CD4-positive, alpha-beta T cell (primary cell): ENCODE measurements around the gene AVPR2. TPM values are rescaled to one million over a fixed set of nuclear protein-coding genes. Genes with fewer than 3 reads are reported as not detected.

Source experiments
- ATAC-seq: fragments of 200-7000 bp; cut with Tn5 transposase; one replicate; pipeline ENCODE4 v1.10.0; 2022; ENCODE audit warnings: mild to moderate bottlenecking; ENCODE audit not compliant: poor library complexity
- CTCF ChIA-PET: fragments of 350-600 bp; sonication (Branson Sonifier 250); formaldehyde crosslinking; loops from one replicate; lab custom pipeline; 2021; ENCODE audit warnings: antibody characterized with exemption, inconsistent platforms; lab: Charles Lee
- POLR2A ChIA-PET: fragments of 350-600 bp; sonication (Branson Sonifier 250); formaldehyde crosslinking; loops from one replicate; lab custom pipeline; 2021; ENCODE audit warnings: antibody characterized with exemption, inconsistent platforms; lab: Charles Lee
- DNase-seq, 14 experiments: peaks; one replicate each; pipeline ENCODE4 v3.0.0-alpha.2; 2013 to 2020; ENCODE audit warnings: mixed read lengths in 2 of 14
- H3K27ac ChIP-seq, 2 donors: one replicate each; pipeline versions ENCODE4 v1.5.1 to v1.7.0; 2013; ENCODE audit warnings: low read length in 2 of 2, low read depth in 1 of 2, mild to moderate bottlenecking in 1 of 2
- H3K27me3 ChIP-seq, 2 experiments: 1 replicate in 1 of 2; 2 replicates in 1 of 2; pipeline versions ENCODE4 v1.6.1 to v1.7.0; 2013; ENCODE audit warnings: low read length in 2 of 2, control low read depth in 1 of 2, mild to moderate bottlenecking in 1 of 2, moderate library complexity in 1 of 2; ENCODE audit not compliant: insufficient read depth in 2 of 2, control insufficient read depth in 1 of 2
- H3K36me3 ChIP-seq: one replicate; pipeline ENCODE4 v1.6.1; 2013; ENCODE audit warnings: low read length, control low read depth; ENCODE audit not compliant: insufficient read depth
- H3K4me1 ChIP-seq: one replicate; pipeline ENCODE4 v1.6.1; 2013; ENCODE audit warnings: low read length, control low read depth; ENCODE audit not compliant: insufficient read depth
- H3K4me3 ChIP-seq: one replicate; pipeline ENCODE4 v1.5.1; 2013; ENCODE audit warnings: mild to moderate bottlenecking, low read length, moderate library complexity
- H3K9me3 ChIP-seq, 2 experiments: 1 replicate in 1 of 2; 2 replicates in 1 of 2; pipeline versions ENCODE4 v1.6.1 to v1.7.0; 2013; ENCODE audit warnings: low read length in 2 of 2, mild to moderate bottlenecking in 2 of 2, control low read depth in 1 of 2, moderate library complexity in 1 of 2; ENCODE audit not compliant: control insufficient read depth in 1 of 2, insufficient read depth in 1 of 2
- H3K27ac Mint-ChIP-seq: one replicate; pipeline ENCODE4 v1.8.0; 2020; ENCODE audit warnings: mixed read lengths
- H3K27me3 Mint-ChIP-seq: one replicate; pipeline ENCODE4 v1.8.0; 2021; ENCODE audit warnings: mixed read lengths
- H3K36me3 Mint-ChIP-seq: one replicate; pipeline ENCODE4 v1.8.0; 2021; ENCODE audit warnings: low read depth, mixed read lengths
- H3K4me1 Mint-ChIP-seq: one replicate; pipeline ENCODE4 v1.8.0; 2021; ENCODE audit warnings: low read depth, mixed read lengths
- H3K4me3 Mint-ChIP-seq: one replicate; pipeline ENCODE4 v1.8.0; 2020; ENCODE audit warnings: mild to moderate bottlenecking, mixed read lengths
- H3K9me3 Mint-ChIP-seq: one replicate; pipeline ENCODE4 v1.8.0; 2020; ENCODE audit warnings: mixed read lengths
- intact Hi-C, 2 experiments: fragments of 100-400 bp; cut with DNase I in 1 of 2; cut with micrococcal nuclease in 1 of 2; formaldehyde crosslinking; loops; one replicate each; pipeline versions ENCODE4 v1.15.1 to v1.9.0; 2023 to 2025; cut with DNase I, micrococcal nuclease
- total RNA-seq, 174 experiments: library from RNA in 2 of 174; stranded (reverse) in 2 of 174; gene quantifications; one replicate each; pipeline ENCODE4 v1.2.3 and lab custom pipeline; 2021 to 2026
- TF ChIP-seq, protein P1 (sequence below): fragments of 200-600 bp; IDR thresholded peaks from one replicate; pipeline ENCODE4 v1.8.0; 2022; ENCODE audit warnings: antibody characterized with exemption, mild to moderate bottlenecking

Gene AVPR2
- total RNA-seq, 2 experiments from 2014 or later: not detected

DNA sequence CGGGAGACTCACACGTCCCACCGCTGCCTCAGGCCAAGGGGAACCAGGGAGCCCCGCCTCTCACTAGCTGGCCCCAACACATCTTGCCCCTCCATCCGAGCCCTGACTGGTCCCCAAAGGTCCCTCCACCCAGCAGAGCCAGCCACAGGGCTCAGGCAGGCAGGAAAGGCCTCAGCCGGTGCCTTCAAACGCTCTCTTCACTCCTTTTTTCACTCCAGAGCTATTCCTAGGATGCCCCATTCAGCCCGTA, 23.1 kb downstream of the AVPR2 start:
- no peaks in the 10 kb centered on the region for H3K27me3 Mint-ChIP-seq
- CTCF ChIA-PET: interaction anchor here (1.4 to 8.3 kb wide), 3 partner anchors 9 to 41 kb away, joined by 3 to 101 read pairs (median 5); no protein-coding TSS in a partner anchor
- Histone ChIP-seq H3K9me3 (no peaks in the 10 kb centered on the region), H3K36me3 (peaks cover 16% of the 10 kb centered on the region), H3K4me3 (peak overlapping the region; percentile 83), H3K27me3 (no peaks in the 10 kb centered on the region), H3K4me1 (peaks cover 56% of the 10 kb centered on the region), H3K27ac (peak overlapping the region; percentile 93 to 97)
- H3K36me3 Mint-ChIP-seq: peaks cover 56% of the 10 kb centered on the region
- H3K27ac Mint-ChIP-seq: peak overlapping the region; percentile 99
- POLR2A ChIA-PET: interaction anchor here (1.0 to 7.2 kb wide), 17 partner anchors 9 to 986 kb away, joined by 3 to 196 read pairs (median 6); partner anchors contain the start of genes AVPR2, HCFC1, IDH3G and IKBKG
- TF ChIP-seq, protein P1, sequence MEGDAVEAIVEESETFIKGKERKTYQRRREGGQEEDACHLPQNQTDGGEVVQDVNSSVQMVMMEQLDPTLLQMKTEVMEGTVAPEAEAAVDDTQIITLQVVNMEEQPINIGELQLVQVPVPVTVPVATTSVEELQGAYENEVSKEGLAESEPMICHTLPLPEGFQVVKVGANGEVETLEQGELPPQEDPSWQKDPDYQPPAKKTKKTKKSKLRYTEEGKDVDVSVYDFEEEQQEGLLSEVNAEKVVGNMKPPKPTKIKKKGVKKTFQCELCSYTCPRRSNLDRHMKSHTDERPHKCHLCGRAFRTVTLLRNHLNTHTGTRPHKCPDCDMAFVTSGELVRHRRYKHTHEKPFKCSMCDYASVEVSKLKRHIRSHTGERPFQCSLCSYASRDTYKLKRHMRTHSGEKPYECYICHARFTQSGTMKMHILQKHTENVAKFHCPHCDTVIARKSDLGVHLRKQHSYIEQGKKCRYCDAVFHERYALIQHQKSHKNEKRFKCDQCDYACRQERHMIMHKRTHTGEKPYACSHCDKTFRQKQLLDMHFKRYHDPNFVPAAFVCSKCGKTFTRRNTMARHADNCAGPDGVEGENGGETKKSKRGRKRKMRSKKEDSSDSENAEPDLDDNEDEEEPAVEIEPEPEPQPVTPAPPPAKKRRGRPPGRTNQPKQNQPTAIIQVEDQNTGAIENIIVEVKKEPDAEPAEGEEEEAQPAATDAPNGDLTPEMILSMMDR: no peak
- no peak for ATAC-seq
- no peaks in the 10 kb centered on the region for H3K9me3 Mint-ChIP-seq
- DNase-seq: peak in 1 of 14 experiments; percentile 15
- peaks cover 43% of the 10 kb centered on the region for H3K4me1 Mint-ChIP-seq
- intact Hi-C loops: loop anchor here (1.0 to 2.0 kb wide), 2 partner anchors 40 to 133 kb away; partner anchors contain the start of genes IDH3G (in 1 of the 2) and SSR4 (in 1 of the 2)
- peak overlapping the region; percentile 93 for H3K4me3 Mint-ChIP-seq

DNA sequence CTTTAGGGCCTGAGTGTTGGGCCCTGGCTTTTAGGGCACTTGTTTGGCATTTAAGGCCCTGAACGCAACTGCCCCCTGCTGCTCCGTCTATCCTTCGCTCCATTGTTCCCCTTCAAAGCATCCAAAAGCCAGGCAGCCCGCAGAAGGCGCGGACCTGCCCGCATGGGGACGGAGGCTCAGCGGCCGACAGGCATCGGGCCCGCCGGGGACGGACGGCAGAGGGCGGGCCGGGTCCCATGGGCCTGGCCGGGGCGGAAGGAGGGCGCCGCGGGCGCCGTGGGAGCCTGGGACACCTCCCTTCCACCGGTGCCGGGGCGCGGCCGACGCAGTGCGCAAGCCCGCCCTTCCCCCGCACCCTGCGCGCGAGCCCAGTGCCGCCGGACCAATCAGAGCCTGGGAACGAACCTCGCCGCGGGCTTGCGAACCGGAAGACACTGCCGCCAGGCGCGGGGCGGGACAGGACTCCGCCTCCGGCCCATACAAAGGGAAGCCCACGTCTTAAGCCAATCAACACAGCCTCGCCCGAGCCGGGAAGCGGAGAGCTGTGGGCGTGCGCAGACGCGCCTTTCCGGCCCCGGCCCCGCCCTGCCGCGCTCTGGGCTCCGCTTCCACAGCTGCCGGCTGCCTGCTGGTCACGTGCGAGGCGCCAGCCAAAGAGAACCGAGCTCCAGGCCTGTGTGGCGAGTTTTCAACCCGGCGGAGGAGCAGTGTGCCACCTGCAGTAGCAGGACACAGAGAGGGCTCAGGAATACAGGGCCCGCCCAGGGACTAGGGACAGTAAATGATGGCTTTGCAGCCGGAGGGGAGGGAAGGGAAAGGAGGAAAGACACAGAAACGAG, 23.7 kb downstream of the AVPR2 start:
- H3K9me3 Mint-ChIP-seq: no peaks in the 10 kb centered on the region
- POLR2A ChIA-PET: interaction anchor here (0.8 to 7.2 kb wide), 19 partner anchors 8 to 987 kb away, joined by 3 to 196 read pairs (median 6); partner anchors contain the start of genes AVPR2, HCFC1, IDH3G and IKBKG

DNA sequence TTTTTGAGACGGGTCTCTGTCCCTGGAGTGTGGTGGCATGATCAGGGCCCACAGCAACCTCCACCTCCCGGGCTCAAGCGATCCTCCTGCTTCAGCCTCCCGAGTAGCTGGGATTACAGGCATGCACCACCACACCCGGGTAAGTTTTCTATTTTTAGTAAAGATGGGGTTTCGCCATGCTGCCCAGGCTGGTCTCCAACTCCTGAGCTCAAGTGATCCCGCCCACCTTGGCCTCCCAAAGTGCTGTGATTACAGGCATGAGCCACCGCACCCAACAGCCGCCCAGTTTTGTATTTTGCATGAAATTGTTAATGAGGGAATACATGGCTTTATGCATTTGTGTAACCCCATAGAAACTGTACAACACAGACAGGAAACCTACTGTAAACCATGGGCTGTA, 24.4 kb downstream of the AVPR2 start:
- peak overlapping the region; percentile 39 for H3K4me3 ChIP-seq
- POLR2A ChIA-PET: interaction anchor here (0.8 to 7.2 kb wide), 8 partner anchors 9 to 500 kb away, joined by 3 to 196 read pairs (median 16); partner anchors contain the start of genes AVPR2, HCFC1, IDH3G and RENBP
- Mint-ChIP-seq H3K9me3 (no peaks in the 10 kb centered on the region), H3K27ac (peak overlapping the region; percentile 99), H3K4me1 (peaks cover 38% of the 10 kb centered on the region), H3K4me3 (peak overlapping the region; percentile 58), H3K36me3 (peaks cover 53% of the 10 kb centered on the region), H3K27me3 (no peaks in the 10 kb centered on the region)
- peaks cover 16% of the 10 kb centered on the region for H3K36me3 ChIP-seq
- H3K27ac ChIP-seq: no peak overlapping the region
- DNase-seq (no peak), ATAC-seq (no peak)
- CTCF ChIA-PET: interaction anchor here (8.3 kb wide), 1 partner anchor 19 kb away, joined by 101 read pairs; no protein-coding TSS in a partner anchor
- intact Hi-C loops: no loop called here
- TF ChIP-seq, protein P1: no peak
- no peaks in the 10 kb centered on the region for H3K9me3 ChIP-seq
- H3K27me3 ChIP-seq: no peaks in the 10 kb centered on the region
- peaks cover 44% of the 10 kb centered on the region for H3K4me1 ChIP-seq

More for the DNA sequence above, 23.7 kb downstream of the AVPR2 start:
- peak overlapping the region; percentile 93 to 97 for H3K27ac ChIP-seq
- H3K27me3 ChIP-seq: no peaks in the 10 kb centered on the region
- peak; percentile 79 to 98 (median 92) for DNase-seq
- peak; percentile 72 for ATAC-seq
- peak overlapping the region; percentile 96 for H3K4me3 Mint-ChIP-seq
- peaks cover 39% of the 10 kb centered on the region for H3K4me1 Mint-ChIP-seq
- H3K27ac Mint-ChIP-seq: peak overlapping the region; percentile 99
- intact Hi-C loops: loop anchor here (1.0 to 2.0 kb wide), 2 partner anchors 39 to 133 kb away; partner anchors contain the start of genes IDH3G (in 1 of the 2) and SSR4 (in 1 of the 2)
- peak overlapping the region; percentile 83 for H3K4me3 ChIP-seq
- CTCF ChIA-PET: interaction anchor here (0.7 to 8.3 kb wide), 3 partner anchors 20 to 134 kb away, joined by 3 to 101 read pairs (median 5); partner anchors contain the start of genes IDH3G and SSR4
- peaks cover 51% of the 10 kb centered on the region for H3K4me1 ChIP-seq
- peaks cover 16% of the 10 kb centered on the region for H3K36me3 ChIP-seq
- H3K27me3 Mint-ChIP-seq: no peaks in the 10 kb centered on the region
- H3K9me3 ChIP-seq: no peaks in the 10 kb centered on the region
- TF ChIP-seq, protein P1: no peak
- H3K36me3 Mint-ChIP-seq: peaks cover 53% of the 10 kb centered on the region
